PC-9 (cell line): ENCODE results near the gene SCUBE2. TPM values are rescaled to one million over a fixed set of nuclear protein-coding genes. Genes with fewer than 3 reads are reported as not detected.

Experiments used
- BruUV-seq: library from RNA; stranded (reverse); fragments of 400-500 nt; replicated peaks from 2 replicates; lab custom pipeline; 2021; lab: Mats Ljungman, UMichigan
- CTCF ChIA-PET: fragments of 300-600 bp; sonication (Branson Sonifier 250); formaldehyde crosslinking; loops from one replicate; lab custom pipeline; 2022; ENCODE audit warnings: antibody characterized with exemption; lab: Charles Lee
- POLR2A ChIA-PET: fragments of 300-600 bp; sonication (Branson Sonifier 250); formaldehyde crosslinking; loops from one replicate; lab custom pipeline; 2022; ENCODE audit warnings: antibody characterized with exemption; ENCODE audit not compliant: unreplicated experiment; lab: Charles Lee
- DNase-seq, 2 experiments: peaks; one replicate each; pipeline versions ENCODE4 v3.0.0 to v3.0.0-alpha.2; 2015 to 2022; ENCODE audit warnings: mixed read lengths in 1 of 2
- H2AFZ ChIP-seq: fragments of 200-600 bp; sonication (generic); 2 replicates; pipeline ENCODE4 v1.8.1; 2017; ENCODE audit warnings: antibody characterized with exemption
- H3F3A ChIP-seq: fragments of 200-600 bp; sonication (generic); 2 replicates; pipeline ENCODE4 v1.8.1; 2017; ENCODE audit warnings: antibody characterized with exemption, mild to moderate bottlenecking, low read depth; ENCODE audit not compliant: insufficient read depth
- H3K27ac ChIP-seq: fragments of 200-600 bp; sonication (generic); 2 replicates; pipeline ENCODE4 v1.6.1; 2016; ENCODE audit warnings: mixed run types
- H3K27me3 ChIP-seq: fragments of 200-600 bp; sonication (generic); 2 replicates; pipeline ENCODE4 v1.6.1; 2016; ENCODE audit warnings: low read depth, mixed run types; ENCODE audit not compliant: insufficient read depth
- H3K36me3 ChIP-seq: fragments of 200-600 bp; sonication (generic); 2 replicates; pipeline ENCODE4 v1.6.1; 2016; ENCODE audit warnings: low read depth, mixed run types
- H3K4me1 ChIP-seq: fragments of 200-600 bp; sonication (generic); replicated peaks from 2 replicates; pipeline ENCODE4 v1.6.1; 2016; ENCODE audit warnings: mixed run types; ENCODE audit not compliant: insufficient read depth
- H3K4me2 ChIP-seq: fragments of 200-600 bp; sonication (generic); 2 replicates; pipeline ENCODE4 v1.6.1; 2017; ENCODE audit warnings: mixed run types
- H3K4me3 ChIP-seq: fragments of 200-600 bp; sonication (generic); 2 replicates; pipeline ENCODE4 v1.6.1; 2016; ENCODE audit warnings: mixed run types
- H3K79me2 ChIP-seq: fragments of 200-600 bp; sonication (generic); 2 replicates; pipeline ENCODE4 v1.6.1; 2017; ENCODE audit warnings: low read depth, mixed run types
- H3K9me2 ChIP-seq: fragments of 200-600 bp; sonication (generic); 2 replicates; pipeline ENCODE4 v1.8.1; 2017; ENCODE audit warnings: mild to moderate bottlenecking; ENCODE audit not compliant: insufficient read depth
- H3K9me3 ChIP-seq: fragments of 200-600 bp; sonication (generic); 2 replicates; pipeline ENCODE4 v1.8.1; 2016; ENCODE audit warnings: low read depth; ENCODE audit not compliant: insufficient read depth
- H4K20me1 ChIP-seq: fragments of 200-600 bp; sonication (generic); 2 replicates; pipeline ENCODE4 v1.8.1; 2017; ENCODE audit not compliant: insufficient read depth
- CTCF ChIP-seq: fragments of 200-600 bp; sonication (generic); conservative IDR thresholded peaks from 2 replicates; pipeline ENCODE4 v1.6.1; 2017; ENCODE audit warnings: mixed run types, antibody characterized with exemption, mild to moderate bottlenecking, moderate library complexity
- EZH2 ChIP-seq: fragments of 200-600 bp; sonication (generic); IDR thresholded peaks from 2 replicates; pipeline ENCODE4 v1.8.0; 2017; ENCODE audit warnings: antibody characterized with exemption, low read depth
- intact Hi-C: fragments of 100-400 bp; cut with micrococcal nuclease; formaldehyde crosslinking; loops from one replicate; pipeline ENCODE4 v1.10.0; 2022; ENCODE audit not compliant: unreplicated experiment
- total RNA-seq: library from RNA; stranded (reverse); gene quantifications from 2 replicates; pipeline ENCODE4 v1.2.3, GENCODE V29; 2021

SCUBE2 gene
- total RNA-seq, 1 experiment from 2014 or later = not detected

GRCh38 chr11:9130297-9130696 lies 38.9 kb upstream of the SCUBE2 start:
- TF ChIP-seq EZH2 (no peak), CTCF (no peak)
- Histone ChIP-seq H3K9me3 (no peaks in the 10 kb centered on the region), H3K4me1 (no peaks in the 10 kb centered on the region), H3K36me3 (no peaks in the 10 kb centered on the region), H3K4me3 (no peak overlapping the region), H2AFZ (no peak overlapping the region), H4K20me1 (no peaks in the 10 kb centered on the region), H3K27me3 (no peaks in the 10 kb centered on the region), H3K9me2 (no peaks in the 10 kb centered on the region), H3F3A (no peaks in the 10 kb centered on the region), H3K4me2 (no peak overlapping the region), H3K79me2 (no peaks in the 10 kb centered on the region), H3K27ac (no peak overlapping the region)
- POLR2A ChIA-PET = interaction anchor here (0.5 kb wide), 1 partner anchor 9 kb away, joined by 5 read pairs; no protein-coding TSS in a partner anchor
- DNase-seq = no peak
- CTCF ChIA-PET = no interaction called here
- BruUV-seq = no TSS peak
- intact Hi-C loops = no loop called here

- CTCF ChIA-PET = no interaction called here
- Histone ChIP-seq H3K36me3 (no peaks in the 10 kb centered on the region), H3K27me3 (no peaks in the 10 kb centered on the region), H2AFZ (no peak overlapping the region), H3K79me2 (no peaks in the 10 kb centered on the region), H3F3A (no peaks in the 10 kb centered on the region), H3K9me3 (no peaks in the 10 kb centered on the region), H3K4me3 (no peak overlapping the region), H4K20me1 (no peaks in the 10 kb centered on the region), H3K4me2 (no peak overlapping the region), H3K4me1 (no peaks in the 10 kb centered on the region), H3K9me2 (no peaks in the 10 kb centered on the region), H3K27ac (no peak overlapping the region)
- intact Hi-C loops = no loop called here
- TF ChIP-seq CTCF (no peak), EZH2 (no peak)
- POLR2A ChIA-PET = no interaction called here
- BruUV-seq = no TSS peak
- DNase-seq = no peak
Measured at GRCh38 chr11:9126636-9127035, 35.2 kb upstream of the SCUBE2 start.

GRCh38 chr11:9125185-9125886 lies 33.9 kb upstream of the SCUBE2 start:
- H3F3A ChIP-seq = no peaks in the 10 kb centered on the region
- TF ChIP-seq CTCF = no peak
- no peak for TF ChIP-seq EZH2
- H4K20me1 ChIP-seq = no peaks in the 10 kb centered on the region
- no peak overlapping the region for H3K4me3 ChIP-seq
- H3K79me2 ChIP-seq = no peaks in the 10 kb centered on the region
- no peaks in the 10 kb centered on the region for H3K9me2 ChIP-seq
- no peaks in the 10 kb centered on the region for H3K27me3 ChIP-seq
- H3K9me3 ChIP-seq = no peaks in the 10 kb centered on the region
- intact Hi-C loops = no loop called here
- H2AFZ ChIP-seq = no peak overlapping the region
- H3K4me1 ChIP-seq = no peaks in the 10 kb centered on the region
- no TSS peak for BruUV-seq
- DNase-seq = no peak
- ChIA-PET POLR2A (no interaction called here), CTCF (no interaction called here)
- no peak overlapping the region for H3K27ac ChIP-seq
- no peaks in the 10 kb centered on the region for H3K36me3 ChIP-seq
- H3K4me2 ChIP-seq = no peak overlapping the region
